NCI-H748 (cell line): Measurements from ENCODE around the gene LZTR1.
A peak's percentile ranks its signal among the peaks of the same experiment; 100 is the strongest.
"Not testable (repeated sequence)": the region's sequence is repeated elsewhere in the genome, so short reads cannot be mapped to it uniquely, and the experiment has no call there.

Experiments
- DNase-seq: peaks from one replicate; lab custom pipeline; 2025; ENCODE audit not compliant: unreplicated experiment; lab: John Stamatoyannopoulos, UW

LZTR1 gene

GRCh38 chr22:20994128-20994901 lies 12.2 kb downstream of the LZTR1 start:
- DNase-seq: no peak

DNA sequence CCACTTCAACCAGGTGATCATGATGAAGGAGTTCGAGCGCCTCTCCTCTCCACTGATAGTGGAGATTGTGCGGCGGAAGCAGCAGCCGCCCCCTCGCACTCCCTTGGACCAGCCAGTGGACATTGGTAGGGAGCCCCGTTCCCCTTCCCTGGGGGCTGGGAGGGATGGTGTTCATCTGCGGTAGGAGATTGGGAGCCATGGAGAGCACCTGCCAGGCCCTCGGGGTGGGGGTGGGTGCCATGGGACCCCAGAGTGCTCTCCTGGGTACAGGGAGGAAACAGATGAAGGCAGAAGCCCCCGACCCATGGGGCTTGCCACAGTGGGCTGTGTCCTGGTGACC lies 12.8 kb downstream of the LZTR1 start:
- no peak for DNase-seq

GRCh38 chr22:20995329-20996030 lies 13.4 kb downstream of the LZTR1 start:
- DNase-seq: no peak

- no peak for DNase-seq
These were observed 13.9 kb downstream of the LZTR1 start for GRCh38 chr22:20996031-20996410.

- no peak for DNase-seq
These were observed 14.8 kb downstream of the LZTR1 start for GRCh38 chr22:20996598-20997535.

DNA sequence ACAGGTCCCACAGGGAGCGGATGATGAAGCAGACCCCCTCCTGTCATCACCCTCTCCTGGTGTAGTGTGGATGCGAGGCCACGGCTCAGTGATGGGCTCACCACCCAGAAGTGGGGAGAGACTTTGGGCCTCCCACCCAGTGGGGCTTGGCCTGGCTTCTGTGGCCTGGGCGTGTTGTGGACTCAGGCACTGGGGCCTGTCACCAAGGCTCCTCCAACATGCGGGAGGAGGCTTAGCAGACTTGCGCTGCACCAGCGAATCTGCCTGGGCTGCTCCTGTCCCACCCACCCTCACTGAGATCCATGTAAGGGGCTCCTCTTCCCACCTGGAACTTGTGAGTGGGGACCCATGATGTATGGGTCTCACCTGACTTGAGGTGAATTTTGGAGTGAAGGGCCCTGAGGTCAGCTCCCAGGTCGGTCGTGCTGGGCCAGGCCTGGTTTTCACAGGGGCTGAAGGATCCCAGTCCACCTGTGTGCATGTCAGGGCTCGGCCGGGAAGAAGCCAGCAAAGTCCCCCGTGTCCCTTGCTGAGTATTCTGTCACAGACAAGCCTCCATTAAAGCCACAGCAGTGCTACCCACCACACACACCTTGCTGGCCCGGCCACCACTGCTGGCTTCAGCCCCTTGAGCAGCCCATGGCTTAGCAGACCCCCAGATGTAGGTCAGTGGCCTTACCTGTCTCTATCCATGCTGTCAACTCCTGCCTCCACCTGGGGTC lies 15.6 kb downstream of the LZTR1 start:
- no peak for DNase-seq

DNA sequence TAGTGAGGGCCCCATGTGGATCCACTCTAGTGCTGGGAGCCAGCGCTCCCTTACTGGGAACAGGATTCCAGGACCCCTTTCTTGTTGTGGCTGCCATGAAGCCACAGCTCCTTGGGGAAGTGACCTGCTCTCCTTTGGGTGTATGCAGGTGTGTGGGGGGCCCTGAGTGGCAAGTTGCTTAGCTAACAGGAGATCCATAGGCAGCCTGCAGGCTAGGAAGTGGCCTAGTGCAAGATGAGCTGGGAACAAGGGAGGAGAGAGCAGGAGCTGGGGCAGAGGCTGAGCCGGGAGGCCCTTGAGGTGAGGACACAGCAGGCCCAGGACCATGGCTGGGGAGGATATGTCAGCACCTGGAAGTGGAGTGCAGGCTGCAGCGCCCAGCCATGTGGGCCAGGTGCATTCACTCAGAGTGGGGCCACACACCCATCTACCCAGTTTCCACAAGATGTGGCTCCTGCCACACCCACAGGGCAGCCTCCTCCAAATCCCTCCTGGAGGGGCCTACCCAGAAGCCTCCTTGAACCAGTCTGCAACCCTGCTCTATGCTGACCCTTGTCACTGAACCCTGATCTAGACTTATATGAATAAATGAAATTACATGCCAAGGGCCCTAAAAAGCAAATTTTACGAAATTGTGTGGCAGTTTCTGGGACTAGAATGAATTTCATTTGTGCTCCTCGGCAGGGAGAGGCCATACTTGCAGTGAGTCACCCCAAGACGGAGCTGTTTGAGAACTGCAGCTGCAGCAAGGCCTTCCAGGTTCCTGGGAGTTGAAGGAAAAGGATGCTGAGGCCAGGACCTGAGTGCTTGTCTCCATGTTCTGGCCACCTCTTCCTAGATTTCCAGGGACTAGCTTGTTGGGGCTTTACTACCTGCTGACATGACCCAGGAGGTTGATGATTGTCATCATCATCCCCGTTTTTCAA lies 16.6 kb downstream of the LZTR1 start:
- DNase-seq: no peak

- no peak for DNase-seq
These were observed 17.5 kb downstream of the LZTR1 start for GRCh38 chr22:20999350-21000206.

DNA sequence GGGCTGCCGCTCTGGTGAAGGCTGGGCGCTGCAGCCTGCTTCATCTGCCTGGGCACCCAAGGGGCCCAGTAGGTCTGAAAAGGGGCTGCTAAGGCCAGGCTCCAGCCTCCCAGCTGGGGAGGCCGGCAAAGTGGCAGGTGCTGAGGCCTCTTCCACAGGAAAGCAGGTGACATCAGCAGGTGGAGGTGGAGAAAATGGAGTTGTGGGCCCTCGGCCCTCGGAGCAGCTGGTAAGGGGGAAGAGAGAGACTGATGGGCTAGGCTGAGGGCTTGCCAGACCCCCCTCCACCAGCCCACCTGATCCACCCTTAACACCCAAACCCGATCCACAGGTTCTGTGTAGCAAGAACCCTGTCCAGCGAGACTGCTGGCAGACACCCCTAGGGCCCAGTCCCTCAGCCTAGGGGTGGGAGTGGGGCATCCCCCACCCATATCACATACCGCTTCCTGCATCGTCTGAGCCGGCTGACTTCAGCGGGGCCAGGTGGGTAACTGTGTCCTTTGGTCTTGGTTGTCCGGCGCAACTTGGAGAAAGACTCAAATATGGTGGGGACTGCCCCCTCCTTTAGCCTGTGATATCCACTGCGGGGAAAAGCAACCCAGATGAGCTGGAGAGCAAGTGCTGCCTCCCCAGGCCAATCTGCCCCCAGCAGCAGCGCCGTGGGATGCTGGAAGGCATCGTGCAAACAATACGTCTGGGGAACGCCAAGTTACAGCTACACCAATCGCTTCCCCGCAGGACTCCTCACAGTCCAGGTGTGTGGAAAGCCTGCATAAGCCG lies 18.3 kb downstream of the LZTR1 start:
- peak; percentile 30 for DNase-seq

- no peak for DNase-seq
These were observed 19.0 kb downstream of the LZTR1 start for GRCh38 chr22:21000987-21001600.

DNA sequence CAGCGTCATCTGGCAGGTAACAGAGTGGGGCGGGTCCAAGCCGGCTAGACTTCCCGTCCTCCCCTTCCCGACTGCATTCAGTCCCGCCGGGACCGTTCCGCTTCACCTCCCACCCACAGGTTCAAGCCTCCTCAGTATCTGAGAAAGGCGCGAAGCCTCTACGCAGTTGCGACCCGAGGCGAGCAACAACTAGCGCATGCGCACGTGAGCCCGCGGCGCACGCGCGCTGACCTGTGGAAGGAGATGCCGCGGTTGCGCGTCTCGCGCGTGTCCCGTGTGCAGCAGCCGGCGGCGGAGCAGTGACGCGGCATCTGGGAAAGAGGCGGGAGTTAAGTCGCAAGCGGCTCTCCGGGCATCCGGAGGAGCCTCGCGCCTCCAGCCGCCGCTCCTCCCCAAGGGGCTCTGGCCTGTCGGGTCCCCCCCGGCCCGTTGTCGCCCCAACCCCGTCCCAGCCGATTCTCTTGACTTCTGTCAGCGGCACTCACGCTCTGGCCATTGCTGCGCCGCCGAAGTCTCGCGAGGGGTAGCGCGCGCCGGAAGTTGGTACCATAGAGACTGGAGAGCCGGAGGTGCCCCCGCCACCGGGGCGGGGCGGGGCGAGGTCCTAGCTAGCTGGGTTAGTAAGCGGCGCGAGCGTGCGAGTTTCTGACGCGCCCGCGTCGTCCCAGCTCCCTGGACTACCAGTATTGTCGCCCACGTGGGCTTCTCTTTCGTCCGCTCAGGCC lies 19.7 kb downstream of the LZTR1 start, which contains the start of gene THAP7:
TSS of gene THAP7 (minus strand) at position 518 of the 725 bp plus-strand sequence. CDS start at position 311, 207 bp downstream.
- DNase-seq: peak; percentile 94

DNA sequence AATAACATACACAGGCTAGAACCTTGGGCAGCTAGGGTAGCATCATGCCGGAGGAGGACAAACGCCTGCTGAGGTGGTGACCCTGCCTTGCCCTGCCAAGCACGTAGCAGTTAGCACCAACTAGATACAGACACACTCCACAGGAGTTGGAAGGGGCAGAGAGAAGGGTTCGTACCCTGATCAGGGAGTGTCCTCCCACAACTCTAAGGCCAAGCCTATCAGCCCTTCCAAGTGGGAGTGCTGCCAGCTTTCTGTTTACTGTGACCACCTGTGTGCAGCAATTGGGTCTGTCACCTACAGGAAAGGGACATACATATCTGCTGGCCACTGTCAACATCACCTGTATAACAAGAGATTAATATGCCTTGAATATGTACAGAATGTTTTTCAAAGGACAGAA lies 21.7 kb downstream of the LZTR1 start:
- peak; percentile 61 for DNase-seq

DNA sequence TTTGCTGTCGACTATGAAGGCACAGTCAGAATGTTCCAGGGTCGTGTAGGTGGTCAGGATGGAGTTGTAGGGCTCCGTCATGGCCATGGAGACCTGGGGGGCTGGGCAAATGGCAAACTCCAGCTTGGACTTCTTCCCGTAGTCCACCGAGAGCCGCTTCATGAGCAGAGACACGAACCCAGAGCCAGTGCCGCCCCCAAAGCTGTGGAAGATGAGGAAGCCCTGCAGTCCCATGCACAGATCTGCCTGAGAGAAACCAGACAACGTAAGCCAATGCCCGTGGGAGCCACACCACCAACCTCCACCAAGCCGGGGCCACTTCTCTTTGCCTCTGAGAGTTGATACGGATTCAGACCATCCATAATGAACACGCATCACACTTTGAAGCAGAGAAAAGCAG lies 27.1 kb downstream of the LZTR1 start:
- not testable (repeated sequence) for DNase-seq

GRCh38 chr22:21009638-21010425 lies 27.7 kb downstream of the LZTR1 start:
- no peak for DNase-seq

DNA sequence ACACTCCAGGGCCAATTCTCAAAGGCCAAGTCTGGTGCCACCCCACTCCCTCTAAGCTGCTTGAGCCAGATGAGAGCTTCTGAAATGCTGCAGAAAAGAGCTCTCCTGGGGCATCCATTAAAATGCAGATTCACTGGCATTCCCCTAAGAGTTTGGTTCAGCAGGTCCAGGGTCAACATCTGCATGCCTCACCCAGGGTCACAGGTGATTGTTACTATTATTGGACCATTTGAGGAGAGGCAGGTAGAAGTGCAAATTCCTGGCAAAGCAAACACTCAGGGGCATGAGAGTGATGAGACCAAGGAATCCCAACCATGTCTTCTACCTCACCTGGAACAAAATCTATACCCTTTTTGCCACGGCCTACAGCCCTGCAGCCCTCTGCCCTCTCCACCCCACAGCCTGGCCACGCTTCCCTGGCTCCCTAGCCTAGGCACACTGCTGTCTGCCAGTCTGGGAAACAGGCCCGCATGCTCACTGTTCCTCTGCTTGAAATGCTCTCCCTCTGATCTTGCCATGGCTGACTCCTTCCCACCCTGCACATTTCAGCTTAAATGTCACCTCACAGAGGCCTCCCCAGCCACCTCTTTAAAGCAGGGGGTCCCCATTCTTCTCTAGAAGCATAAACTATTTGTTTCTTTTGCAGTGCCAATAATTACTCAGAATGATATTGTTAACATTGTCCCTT lies 28.5 kb downstream of the LZTR1 start:
- DNase-seq: no peak
